Muscle of back (tissue), 11 donors: ENCODE data around the gene GMIP. TPM values are rescaled to one million over a fixed set of nuclear protein-coding genes. Genes with fewer than 3 reads are reported as not detected.

Source experiments
- DNase-seq, 3 donors: peaks; one replicate each; pipeline versions ENCODE4 v3.0.0 to v3.0.0-alpha.2; 2013
- polyA plus RNA-seq, 10 donors: library from polyadenylated mRNA; unstranded; fragments of 120-200 nt; gene quantifications; one replicate each; pipeline ENCODE4 v1.2.1, GENCODE V29; 2013; ENCODE audit not compliant: insufficient read length in 10 of 10

The GMIP gene
- polyA plus RNA-seq, 10 donors: 1.9 to 4.9 (median 2.9) TPM

- no peak for DNase-seq
Observed at GRCh38 chr19:19659646-19660245, 16.3 kb upstream of the GMIP start.

GRCh38 chr19:19657397-19657783 is 13.9 kb upstream of the GMIP start:
- no peak for DNase-seq

- DNase-seq: no peak
Observed at GRCh38 chr19:19656451-19657396, 13.3 kb upstream of the GMIP start.

DNA sequence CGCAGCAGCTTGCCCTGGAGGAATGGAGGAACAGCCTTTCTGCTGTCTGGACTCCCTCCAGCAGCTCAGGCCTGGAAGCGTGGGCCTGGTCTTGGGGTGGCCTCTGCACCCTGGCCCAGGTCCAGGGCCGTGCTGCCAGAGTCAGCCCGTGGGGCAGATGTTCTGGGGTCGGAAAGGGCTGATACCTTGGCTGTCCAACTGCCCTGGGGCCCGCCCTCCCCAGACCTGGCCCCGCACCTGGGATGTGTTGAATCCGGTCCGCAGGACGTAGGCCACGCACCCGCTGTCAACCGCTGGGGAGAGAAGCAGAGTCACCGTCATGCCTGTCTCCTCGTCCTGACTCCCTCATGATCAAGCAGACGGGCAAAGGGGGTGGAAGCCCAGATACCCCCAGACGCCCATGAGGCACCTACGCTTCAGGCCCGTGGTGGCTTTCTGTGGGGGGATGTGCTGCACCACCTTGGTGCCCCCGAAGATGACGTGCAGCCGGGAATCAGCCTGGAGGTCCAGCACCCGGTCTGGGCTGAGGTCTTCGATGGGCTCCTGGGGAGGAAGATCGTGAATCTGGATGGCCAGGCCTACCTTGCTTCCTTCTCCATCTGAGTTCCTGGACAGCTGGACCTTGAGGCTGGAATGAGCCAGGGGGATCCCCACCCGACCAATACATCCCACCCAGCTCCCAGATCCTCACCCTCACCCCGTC is 12.3 kb upstream of the GMIP start:
- DNase-seq: no peak

DNA sequence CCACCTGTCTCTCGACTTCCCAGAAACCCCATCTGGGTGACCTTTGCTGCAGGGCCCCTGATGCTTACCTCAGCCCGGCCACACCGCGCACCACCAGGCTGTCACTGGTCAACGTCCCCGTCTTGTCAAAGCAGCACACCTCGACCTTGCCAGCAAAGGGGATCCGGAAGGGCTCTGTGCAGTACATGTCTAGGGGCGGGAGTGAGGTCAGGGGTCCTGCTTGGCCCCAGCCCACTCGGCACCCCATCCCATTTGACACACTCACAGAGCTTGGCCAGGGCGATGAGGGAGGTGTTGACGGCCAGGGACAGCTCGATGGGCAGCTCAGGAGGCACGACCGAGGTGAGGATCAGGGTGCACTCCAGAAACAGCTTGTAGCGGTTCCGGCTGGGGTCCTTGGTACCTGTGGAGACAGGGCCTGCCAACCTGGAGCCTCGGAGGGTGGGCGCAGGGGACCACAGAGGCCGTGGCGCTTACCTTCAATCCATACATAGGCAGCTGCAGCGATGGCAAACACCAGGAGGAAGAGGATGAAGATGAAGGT is 11.7 kb upstream of the GMIP start:
- DNase-seq: no peak

DNA sequence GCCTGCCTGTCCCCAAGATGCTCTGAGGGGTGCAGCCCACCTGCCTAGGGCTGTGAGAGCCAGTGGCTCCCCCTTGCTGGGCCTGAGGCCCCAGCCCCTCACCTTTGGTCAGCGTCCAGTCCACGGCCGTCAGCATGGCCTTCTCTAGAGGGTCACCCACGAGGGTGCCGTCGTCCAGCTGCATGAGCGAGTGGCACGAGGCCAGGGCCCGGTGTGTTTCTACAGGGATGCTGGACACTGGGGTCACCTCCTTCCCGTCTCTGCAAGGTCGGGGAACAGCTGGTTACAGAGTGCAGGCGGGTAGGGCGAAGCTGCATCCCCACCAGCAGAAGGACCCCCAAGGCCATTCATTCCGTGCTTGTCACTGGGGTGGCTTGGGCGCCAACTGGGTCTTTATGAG is 11.0 kb upstream of the GMIP start:
- DNase-seq: no peak

DNA sequence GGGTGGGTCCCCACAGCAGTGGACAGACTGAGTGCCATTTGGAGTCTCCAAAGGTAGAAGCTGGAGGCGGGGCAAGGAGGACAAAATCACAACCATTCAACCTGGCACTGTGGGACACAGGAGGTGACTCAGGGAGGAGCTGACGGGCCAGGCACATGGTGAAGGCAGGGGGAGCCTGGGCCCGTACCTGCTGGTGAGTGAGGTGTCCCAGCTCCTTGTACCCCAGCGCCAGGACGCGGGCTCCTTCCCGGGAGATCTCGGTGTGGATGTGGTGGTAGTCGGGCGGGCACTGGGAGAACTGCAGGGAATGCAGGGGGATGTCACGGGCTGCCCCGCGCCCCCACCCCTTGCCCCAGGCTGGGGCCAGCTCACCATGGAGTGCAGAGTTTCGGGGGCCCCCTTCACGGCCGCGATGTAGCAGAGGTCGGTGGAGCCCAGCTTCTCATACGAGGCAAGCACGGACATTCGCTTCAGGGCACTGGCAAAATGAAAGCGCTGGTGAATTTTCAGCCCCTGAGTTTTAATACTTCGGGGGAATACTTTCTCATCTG is 10.2 kb upstream of the GMIP start:
- no peak for DNase-seq

DNA sequence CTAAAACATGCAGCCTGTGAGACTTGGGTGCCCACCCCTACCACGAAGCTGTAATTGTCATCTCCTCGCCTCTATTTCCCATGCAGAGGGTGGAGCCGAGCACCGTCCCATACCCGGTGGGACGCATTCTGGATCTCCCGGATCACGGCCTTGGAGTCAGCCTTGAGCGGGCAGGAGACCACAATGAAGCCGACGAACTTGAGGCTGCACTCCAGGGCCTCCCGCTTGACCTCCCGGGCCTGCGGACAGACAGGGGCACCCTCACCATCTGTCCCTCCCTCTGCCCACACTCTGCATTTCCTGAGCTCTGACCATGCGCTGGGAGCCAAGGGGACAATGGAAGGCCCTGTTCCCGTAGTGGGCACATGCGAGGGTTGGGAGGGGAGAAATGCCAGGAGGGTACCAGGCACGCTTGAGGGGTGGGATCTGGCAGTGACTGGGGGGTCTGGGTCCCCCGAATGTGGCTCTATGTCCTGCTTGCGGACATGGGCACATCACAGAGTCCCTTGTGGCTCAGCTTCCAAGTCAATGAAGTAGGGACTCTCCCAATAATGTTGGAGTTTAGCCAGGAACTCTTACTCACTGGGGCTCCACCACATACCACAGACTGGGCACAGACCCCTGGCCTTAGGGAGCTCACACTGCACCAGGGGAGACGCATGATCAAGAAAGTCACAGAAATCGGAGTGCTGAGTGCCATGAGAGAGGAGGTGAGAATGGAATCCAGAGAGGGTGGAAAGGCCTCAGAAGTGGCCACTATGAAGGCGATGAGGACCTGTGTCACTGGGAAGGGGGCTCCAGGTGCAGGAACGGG is 9.2 kb upstream of the GMIP start:
- DNase-seq: no peak

DNA sequence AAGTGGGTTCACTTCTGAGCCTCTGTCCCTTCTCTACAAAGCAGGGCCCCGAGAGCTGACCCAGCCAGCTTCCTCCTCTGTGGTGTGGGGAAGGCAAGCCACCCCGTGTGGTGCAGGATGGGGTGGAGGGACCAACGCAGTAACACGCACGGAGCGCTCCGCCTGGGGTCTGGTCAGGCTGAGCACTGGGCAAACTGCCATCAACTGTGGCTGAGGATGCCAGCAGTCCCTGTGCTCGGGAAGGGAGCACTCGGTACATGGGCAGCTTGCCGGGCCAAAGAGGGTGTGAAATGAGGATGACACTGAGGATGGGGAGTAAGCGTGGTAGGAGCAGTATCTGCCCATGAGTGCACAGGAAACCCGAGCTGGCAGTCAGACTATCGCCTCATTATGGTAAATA is 7.6 kb upstream of the GMIP start:
- peak in 1 of 3 donors; percentile 36 for DNase-seq

- peak; percentile 28 to 41 (median 39) for DNase-seq
Observed at GRCh38 chr19:19650331-19650730, 6.9 kb upstream of the GMIP start.

DNA sequence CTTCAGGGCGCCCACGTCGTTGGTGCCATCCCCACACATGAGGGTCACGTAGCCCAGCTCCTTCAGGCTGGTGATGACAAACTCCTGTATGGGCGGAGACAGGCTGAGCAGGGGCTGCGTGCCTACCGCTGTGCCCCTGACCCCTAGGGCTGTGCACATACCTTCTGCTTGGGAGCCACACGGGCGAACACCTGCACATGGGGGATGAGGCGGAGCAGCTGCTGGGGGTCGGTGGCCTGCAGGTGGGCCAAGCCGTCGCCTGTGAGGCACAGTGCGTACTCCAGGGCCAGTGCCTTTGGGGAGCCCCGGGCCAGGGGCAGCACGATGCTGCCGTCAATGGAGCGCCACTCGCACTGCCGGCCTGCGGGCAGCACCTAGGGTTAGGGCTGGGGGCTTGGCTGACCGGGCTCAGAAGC is 6.1 kb upstream of the GMIP start:
- DNase-seq: no peak

GRCh38 chr19:19649155-19649554 is 5.7 kb upstream of the GMIP start:
- DNase-seq: no peak

DNA sequence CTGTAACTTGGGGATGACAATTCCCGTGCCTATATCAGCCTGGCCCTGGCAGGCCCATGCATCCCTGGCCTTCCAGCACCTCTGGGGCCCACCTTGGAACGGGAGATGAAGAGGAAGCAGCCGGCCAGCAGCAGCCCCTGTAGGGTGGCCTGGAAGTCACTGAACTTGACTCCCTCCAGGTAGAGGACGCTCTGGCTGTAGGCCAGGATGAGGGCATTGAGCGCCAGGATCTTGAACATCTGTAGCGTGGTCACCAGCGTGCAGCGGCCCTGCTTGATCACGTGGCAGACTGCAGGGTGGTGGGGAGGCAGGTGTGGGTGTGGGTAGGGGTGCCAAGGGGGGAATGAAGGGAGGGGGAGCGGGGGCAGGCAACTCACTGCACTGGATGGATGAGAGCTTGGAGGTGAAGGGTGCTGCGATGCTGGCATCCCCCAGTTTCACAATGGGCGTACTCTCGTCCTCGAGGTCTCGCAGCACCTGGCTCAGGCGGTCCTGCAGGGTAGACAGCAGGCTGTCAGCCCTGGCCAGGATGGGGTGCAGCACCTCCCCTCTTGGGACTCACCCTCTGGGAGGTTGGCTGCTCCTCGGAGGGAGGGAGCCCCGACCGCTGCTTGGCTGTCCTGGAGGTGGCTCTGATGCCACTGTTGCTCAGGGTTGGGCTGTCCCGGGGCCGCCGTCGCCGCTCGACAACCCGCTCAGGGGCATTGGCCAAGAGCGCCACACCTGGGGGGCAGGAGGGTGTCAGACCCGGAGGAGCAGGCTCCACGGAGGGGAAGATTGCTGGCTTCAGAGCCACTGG is 3.8 kb upstream of the GMIP start:
- DNase-seq: no peak

GRCh38 chr19:19645233-19645870 is 1.9 kb upstream of the GMIP start:
- no peak for DNase-seq

GRCh38 chr19:19644054-19644388 is 564 bp upstream of the GMIP start:
- DNase-seq: no peak

- DNase-seq: no peak
Observed at GRCh38 chr19:19642506-19643157, 825 bp downstream of the GMIP start.

DNA sequence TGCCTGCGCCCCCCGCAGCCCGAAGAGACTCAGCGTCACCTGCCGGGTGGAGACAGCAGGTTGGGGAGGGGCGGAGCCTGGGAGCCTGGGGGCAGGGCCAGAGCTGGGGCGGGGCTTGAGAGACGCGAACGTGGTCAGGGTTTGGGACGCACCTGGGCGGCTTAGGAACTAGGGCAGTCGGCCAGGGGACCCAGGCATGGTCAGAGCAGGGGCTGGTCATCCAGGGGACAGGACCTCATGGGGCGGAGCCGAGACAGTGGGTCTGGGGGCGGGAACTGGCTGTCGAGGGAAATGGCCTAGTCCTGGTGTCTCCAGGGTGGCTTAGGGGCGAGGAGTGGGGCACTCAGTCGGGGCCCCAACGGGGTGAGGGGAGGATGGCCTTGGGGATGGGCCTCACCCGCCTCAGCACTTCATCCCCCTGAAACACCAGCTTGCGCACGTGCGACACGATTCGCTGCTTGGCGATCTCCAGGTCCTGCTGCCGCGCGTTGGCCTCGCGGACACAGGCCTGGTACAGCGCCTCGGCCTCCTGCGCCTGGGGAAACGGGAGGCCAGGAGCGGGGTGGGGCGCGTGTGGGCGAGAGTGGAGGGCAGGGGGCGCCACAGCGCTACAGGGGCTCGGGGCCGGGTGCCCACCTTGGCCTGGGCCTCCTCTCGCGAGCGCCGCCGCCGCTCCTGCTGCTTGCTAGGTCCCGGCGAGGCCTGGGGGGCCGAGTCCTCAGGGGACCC is 5.8 kb downstream of the GMIP start:
- no peak for DNase-seq

DNA sequence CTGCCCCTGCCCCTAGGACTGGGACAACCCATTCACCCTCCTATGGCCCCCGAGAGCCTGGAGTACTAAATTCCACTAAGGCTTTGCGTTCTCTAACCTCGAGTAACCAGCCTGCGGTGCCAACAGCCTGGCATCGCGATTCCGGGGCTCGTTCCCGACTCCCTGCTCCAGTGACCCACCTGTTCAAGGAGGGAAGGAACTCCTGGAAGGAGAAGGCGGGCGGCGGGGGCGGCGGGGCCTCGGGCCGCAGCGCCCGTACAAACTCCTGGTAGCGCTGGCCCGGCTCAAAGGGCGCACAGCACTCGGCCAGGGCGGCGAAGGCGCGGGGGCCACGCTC is 6.3 kb downstream of the GMIP start:
- DNase-seq: no peak
